NCI-H2171 treated with DMSO at 0.1 percent for 48 hours (cell line): ENCODE results near the gene TFPI.

Experiments
- DNase-seq: peaks from one replicate; lab custom pipeline; 2025; lab: John Stamatoyannopoulos, UW

Gene TFPI

DNA sequence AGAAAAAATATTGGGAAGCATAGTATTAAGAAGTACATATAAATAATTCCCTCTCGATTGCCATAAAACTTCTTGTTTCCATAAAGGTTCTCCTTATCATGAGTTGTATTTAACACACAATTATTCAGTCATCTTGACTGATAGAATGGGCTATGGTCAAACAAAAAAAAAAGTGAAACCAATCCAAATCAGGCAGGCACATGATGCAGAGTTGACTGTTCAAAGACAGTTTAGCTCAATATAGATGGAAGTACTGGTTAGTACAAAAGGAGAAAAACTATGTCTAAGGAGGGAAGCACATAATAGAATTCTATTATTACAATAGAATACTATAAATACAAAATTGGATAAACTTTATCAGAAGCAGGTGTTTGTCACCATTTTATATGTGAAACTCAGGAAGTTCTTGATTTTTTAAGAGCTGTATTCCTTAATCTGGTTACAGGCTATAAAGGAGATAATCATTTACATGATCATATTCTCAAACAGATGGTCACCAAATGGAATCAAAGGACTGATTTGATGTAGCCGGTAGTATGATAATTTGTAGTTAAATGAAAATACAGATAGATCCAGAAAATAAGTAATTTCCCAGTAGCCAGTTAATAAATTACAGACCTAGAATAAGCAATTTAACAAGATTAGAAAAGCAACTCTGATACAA, 88.0 kb downstream of the TFPI start:
- no peak for DNase-seq

DNA sequence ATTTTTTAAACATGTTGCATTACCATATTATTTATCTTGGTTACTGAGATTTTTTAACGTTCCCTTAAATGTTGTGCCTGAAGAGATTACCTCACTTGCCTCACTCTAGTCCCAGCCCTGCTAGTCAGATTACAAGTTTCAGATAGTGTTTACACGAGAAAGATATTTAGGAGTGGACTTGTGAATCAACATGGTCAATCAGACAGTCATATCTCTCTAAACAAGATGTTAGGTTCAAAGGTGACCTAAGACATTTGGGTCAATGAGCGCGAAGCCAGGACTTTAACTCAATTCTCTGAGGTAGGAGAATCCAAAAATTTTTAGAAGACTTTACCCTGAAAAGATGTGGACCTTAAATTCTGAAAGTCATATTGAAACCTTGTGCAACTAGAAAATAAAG, 91.4 kb downstream of the TFPI start:
- DNase-seq = no peak

DNA sequence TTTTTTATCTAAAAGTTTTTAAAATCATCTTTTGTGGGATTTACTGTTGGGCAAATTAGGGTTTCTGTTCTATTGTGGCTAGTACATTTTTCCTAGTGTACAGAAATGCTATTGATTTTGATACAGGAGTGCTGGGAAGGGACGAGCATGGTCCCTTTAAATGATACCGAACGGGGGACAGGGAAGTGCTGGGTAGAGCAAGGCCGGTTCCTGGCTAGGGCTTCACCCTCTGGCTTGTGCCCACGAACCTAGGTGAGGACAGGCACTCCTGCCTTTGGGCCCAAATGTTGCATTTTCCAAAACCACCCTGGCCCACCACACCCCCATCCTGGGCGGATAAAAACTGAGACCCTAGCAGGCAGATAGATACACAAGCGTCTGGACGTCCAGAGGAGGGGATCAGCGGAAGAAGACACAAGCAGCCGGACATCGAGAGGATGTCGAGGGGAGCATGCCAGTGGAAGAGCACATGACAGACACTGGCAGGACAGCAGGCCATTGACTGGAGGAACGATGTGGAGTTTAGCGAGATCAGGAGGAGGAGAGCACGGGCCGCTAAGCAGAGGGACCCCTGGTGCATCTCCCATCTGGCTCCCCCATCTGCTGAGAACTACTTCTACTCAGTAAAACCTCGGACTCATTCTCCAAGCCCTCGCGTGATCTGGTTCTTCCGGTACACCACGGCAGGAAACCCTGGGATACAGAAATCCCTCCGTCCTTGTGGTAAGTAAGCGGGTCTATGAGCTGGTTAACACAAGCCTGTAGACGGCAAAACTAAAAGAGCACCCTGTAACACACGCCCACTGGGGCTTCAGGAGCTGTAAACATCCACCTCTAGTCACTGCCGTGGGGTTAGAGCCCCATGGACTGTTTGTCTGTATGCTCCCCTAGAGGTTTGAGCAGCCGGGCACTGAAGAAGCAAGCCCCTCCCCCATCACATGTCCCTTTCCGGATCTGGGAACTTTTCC, 92.7 kb downstream of the TFPI start:
- peak; percentile 85 for DNase-seq

DNA sequence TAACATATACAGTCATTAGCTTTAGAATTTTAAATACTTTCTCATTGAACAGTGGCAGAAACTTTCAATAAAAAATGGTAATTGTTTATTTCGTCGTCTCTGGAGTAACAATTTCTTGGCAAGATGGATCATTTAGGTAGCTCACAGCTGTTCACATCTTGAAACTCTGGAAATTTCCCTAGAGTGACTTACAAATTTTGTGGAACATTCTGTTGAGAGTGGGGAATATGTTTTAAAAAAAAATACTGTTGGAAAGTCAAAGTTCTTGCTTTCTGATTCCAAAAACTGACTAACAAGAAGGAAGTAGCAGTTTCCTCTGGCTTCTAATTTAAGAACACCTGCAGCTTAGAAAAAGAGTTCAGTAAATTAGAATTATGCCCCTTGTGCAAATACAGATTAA, 95.0 kb downstream of the TFPI start:
- DNase-seq = no peak

DNA sequence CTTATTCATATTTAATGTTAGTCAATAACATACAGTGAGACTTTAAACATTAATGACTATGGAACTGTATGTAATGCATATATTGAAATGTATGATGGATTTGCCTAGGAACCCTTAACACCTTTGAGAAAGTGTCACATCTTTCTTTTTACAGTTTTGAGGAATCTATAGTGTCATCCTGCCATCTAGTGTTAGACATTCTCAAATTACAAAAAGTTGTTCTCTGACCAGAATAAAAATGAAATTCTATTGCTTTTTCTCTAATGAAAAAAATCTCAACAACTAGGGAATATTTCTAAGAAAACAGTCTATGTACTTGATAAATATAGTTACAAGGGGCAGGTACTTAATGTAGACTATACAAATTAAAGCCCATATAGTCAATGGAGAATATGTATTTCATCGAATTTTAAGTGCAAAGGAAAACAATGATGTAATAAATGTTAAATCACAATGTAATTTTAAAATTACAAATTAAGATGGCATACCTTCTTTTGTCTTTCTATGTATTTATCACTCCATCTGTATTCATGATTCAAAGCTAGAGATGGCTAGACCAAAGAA, 101.1 kb downstream of the TFPI start:
- DNase-seq = peak; percentile 25

DNA sequence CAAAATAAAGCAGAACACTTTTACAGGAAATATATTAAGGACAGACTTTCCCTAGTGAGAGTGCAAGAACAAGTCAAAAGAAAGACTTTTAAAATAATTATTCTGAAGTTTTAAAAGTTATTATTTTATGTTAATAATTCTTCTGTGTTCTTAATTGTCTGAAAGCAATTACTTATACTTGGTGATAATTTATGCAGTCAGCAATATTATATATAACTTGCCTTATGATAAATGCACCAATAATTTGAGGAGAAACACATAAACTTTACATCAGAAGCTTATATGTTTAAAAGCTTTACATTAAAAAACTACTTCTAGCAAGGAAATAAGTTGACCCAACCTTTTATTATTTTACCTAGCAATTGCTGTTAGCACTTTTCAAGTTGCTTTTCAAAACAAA, 102.7 kb downstream of the TFPI start:
- no peak for DNase-seq

DNA sequence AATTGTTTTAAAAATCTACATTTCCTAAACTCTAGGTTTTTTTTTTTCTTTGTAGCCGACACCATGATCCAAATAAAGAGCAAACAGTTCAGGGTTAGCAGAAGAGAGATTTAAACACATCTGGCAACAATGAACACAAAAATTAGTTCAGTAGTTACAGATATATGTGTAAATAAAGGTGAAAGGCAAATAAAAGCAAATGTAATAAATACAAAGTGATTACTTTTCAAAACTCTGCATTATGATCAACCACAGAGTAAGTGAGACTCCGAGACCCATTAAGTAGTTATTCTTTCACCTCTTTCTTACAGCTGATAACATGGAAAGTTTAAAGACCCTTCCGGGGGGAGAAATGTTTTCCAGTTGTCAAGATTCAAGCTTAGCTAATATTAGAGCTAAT, 106.9 kb downstream of the TFPI start:
- DNase-seq = no peak

DNA sequence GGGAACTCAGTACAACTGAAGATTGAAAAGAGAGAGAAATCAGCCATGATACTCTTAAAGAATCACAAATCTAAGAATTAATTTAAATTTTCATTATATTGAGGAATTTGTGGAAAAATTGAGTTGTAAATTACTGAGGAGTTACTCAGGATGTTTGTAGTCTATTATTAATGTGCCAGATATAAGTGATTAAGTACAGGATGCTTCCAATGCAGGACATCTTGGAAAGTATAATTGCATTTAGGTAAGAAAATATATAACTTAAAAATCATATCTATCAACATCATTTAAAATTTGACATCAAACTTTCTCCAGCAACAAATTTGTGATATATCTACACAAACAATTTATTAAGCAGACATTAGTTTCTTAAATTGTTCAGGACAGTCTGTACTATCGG, 107.5 kb downstream of the TFPI start:
- DNase-seq = no peak

DNA sequence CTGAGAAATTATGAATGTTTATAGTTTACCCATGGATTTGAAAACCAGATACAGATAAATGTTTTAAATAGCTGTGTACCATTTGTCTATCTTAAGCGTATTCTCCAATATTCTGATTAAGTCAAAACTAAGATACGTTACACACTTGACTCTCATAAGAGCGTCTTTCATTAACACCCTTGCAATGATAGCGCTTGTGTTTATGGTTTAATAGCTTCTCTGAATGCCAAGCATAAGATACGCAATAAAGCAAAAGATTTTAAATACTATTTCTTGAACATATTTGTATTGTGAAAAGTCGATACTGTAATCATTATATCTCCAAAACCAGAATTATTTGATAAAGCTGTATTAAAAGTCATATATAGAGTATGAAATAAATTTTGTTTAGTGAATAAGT, 109.2 kb downstream of the TFPI start:
- no peak for DNase-seq

DNA sequence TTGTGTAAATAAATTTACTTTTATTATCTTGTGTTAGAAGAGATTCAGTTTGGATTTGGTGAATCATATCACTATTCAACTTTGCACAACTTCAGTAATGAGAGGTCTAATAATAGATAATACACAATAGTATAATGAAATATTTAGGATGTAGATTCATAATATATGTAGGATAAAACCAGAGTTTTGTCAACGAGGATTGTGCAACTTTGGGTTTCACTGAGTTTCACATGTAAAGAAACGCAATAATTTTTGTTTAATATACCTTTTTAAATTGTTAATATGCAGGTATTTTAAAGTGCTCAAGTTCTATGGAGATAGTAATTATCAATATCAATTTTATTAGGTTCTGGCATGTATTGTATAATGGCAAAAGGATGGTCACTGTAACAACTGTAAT, 111.5 kb downstream of the TFPI start:
- DNase-seq = no peak

DNA sequence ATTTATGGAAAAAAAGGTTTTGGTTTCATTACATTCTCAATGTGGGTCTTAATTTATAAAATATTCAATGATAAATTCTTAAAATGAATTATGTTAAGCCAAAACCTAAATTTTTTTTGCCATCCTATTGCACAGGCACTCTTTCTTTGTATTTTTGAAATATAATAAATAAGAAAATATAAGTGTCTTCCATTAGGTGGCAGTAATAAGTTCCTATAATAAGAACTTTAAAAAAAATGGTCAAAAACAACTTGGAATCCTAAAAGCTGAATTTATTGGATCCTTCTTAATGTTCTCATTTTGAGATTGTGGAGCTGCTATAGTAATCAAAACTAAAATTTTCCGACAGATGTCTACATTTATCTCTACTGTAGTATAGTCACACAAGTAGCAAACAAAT, 111.9 kb downstream of the TFPI start:
- DNase-seq = peak; percentile 2

DNA sequence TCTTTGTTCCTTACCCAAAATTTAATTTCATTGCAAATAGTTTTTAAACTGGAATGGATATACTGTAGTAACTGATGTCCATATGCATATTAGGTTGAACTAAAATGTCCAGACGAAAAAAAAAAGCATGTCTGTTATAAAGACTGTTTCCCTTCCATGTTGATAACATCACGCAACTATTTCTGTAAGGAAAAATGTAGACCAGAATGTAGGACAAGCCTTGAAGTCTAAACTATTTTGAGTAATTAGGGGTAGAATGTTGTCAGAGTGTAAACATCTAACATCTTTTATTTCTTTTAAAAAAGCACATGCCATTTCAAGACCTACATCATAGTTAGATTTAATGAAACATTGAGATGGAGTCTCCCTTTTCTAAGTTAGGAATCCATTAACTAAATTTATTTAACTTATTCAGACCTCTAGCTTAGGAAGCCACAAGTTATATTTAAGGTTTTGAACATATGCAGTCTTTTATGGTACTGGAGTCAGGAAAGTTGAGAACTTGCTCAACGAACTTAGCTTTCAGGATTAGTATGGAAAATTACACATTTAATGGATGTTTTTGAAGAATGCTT, 114.0 kb downstream of the TFPI start:
- no peak for DNase-seq

DNA sequence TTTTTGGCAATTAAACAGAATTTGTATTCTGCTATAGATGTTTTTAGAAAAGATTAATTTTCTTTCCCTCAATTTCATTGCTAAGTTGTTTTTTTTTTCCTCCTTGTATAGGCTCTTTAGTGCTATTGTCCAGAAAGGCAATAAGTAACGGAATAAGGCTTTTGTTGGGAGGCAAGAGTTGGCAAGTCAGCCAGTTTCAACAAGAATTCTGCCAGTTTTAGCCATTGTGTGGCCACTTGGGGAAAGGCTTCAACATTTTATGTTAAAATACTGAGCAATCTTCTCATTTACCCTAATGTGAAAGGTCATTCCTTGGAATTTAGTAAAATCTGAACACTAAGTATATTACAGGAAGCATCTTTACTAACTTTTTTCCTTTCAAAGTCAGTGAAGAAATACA, 115.8 kb downstream of the TFPI start:
- DNase-seq = no peak

DNA sequence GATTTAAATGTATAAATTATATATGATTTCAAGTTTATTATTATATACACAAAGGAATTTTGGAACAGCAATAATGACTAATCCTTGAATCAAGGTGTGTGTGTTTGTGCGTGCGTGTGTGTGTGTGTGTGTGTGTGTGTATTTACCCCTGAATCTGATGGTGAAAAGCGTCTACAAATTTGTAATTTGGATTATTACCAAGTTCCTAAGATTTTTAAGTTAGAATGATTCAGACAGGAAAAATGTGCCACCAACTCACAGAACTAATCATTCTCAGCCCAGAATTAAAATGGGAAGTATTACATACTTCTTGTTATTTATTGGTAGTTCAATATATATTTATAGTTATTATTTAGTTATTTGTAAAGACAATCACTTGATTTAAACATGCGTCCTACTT, 118.5 kb downstream of the TFPI start:
- no peak for DNase-seq

DNA sequence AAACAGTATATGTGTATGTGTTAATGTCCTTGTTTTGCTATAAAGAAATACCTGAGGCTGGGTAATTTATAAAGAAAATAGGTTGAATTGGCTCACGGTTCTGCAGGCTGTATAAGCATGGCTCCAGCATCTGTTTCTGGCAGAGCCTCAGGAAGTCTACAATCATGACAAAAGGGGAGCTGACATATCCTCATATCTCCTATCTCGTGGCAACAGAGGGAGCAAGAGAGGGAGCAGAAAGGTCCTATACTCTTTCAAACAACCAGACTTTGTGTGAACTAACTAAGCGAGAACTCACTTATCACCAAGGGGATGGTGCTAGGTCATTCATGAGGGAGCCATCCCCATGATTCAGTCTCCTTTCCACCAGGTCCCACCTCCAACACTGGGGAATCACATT, 119.2 kb downstream of the TFPI start:
- no peak for DNase-seq

DNA sequence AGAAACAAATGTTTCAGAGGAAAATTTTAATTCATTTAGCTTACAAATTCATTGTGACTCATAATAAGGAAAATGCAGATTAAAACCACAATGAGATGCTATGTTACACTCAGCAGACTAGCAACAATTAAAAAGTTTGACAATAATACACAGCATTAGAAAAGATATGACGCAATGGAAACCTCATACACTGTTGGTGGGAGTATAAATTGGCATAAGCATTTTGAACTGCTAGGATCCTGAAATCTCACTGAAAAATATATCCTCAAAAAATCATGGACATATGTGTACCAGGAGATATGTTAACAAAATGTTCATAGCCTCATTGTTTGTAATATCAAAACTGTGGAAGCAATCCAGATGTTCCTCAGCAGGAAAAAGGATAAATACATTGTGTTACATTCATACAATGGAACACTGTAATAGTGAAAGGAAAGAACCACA, 119.9 kb downstream of the TFPI start:
- DNase-seq = no peak

DNA sequence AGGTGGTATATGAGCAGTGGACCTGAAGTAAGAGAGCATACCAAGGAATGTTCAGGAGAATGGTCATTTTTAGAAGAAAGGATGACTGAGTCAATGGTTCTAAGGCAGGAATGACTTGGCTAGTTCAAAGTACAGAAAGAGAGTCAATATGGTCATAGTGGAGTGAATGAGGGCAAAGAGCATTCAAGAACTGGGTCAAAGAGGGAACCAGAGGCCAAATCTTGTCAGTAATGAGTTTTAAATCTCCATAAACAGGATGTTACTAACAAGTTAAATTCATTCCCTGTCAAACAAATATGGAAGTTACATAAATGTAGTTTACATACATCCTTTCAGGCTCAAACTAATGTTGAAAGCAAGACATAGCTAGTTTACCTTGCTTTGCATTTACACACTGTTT, 122.3 kb downstream of the TFPI start:
- no peak for DNase-seq

DNA sequence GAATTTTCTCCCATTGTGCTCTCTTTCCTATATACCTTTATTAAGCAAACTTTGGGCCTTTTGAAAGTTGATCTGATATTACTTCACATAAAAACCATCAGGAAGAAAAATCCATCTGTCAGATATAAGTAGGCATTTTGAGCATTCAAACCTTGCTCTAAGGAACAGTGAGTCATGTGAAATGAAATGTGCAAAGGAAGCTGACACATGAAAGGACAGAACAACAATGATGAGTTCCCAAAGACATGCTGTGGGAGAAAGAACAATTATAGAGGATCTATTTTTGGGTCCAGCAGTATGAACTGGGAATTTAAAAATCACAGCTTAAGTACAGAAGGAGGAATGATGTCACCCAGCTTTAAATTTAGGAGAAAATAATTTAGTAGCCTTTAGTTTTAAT, 124.2 kb downstream of the TFPI start:
- DNase-seq = no peak

DNA sequence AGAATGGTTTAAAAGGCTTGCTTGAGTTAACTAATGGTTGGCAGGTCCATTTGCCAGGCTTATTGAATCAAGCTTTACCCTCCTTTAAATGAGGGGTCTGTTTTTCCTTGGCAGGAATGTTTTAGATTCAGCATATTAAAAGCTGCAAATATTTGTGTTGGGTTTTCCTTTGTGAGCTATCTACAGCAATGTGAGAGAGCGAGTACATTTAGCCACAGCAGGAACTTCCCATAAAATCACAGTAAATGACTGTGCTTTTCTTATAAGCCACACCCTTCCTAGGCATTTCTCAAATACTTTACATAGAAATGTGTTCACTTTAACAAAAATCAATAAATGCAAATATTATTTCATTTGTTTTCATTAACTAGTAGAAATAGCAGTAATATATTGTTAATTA, 130.1 kb downstream of the TFPI start:
- no peak for DNase-seq

DNA sequence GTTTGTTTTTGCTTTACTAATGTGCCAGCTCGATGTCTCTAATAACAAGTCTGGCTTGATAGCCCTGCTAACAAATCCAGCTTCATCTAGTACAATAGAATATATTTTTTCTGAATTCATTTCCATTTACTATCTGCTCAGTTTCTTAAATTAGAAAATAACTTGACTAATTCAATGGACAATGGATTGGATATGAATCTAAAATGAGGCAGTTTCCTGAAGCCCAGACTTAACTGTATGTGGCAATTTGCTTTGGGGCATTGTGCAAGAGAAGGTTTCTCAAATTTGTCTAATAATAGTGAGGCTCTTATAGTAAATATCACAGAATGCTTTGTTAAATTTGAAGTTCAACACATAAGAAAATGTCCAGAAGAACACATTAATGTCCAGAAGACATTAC, 132.0 kb downstream of the TFPI start:
- no peak for DNase-seq

DNA sequence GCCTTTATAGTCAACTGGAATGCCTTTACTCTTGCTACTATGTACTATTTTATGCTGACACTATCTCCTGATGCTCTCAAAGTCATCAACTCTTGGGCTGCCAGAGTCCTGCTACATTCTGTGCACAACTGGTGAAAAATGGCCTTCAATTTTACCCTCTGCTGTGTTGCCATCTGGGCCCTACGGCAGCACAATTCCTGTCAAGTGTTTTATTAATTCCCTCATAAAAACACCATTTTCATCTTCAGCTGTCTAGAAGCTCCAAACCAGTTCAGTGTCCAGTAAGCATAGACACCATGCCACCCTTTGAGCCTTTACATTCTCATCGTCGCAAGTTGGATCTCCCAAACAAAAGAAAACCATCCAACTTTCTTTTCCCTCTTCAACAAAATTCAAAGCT, 132.7 kb downstream of the TFPI start:
- no peak for DNase-seq

DNA sequence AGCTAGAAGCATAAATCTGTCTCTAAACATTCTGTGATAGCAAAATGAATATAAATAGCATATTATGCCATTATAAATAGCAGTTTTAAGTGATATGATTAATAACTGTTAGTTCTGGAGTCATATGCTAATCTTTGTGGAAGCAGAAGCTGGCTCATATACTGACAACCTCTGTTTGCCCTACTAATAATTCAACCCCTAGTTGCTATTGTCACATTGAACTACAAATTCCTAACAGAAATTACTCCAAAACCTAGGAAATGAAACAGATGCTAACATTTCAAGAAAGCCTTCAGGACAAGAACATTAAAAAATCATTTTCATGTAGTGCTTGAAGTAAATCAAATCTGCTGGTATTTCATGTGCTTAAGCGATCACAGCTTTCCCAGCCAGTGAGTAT, 134.4 kb downstream of the TFPI start:
- DNase-seq = no peak

DNA sequence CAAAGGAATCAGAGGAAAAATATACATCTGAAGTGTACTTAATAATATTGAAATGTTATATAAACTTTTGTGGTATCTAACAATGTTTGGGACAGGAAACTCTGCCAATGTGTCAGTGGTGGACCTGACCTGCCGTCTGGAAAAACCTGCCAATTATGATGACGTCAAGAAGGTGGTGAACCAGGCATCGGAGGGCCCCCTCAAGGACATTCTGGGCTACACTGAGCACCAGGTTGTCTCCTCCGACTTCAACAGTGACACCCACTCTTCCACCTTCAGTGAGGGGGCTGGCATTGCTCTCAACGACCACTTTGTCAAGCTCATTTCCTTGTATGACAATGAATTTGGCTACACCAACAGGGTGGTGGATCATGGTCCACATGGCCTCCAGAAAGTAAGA, 138.8 kb downstream of the TFPI start:
- DNase-seq = no peak
